Ovary (tissue), 3 donors: ENCODE results near the gene TSC2.

ENCODE experiments used
- EP300 ChIP-seq: sonication (generic); formaldehyde crosslinking; IDR thresholded peaks from one replicate; pipeline ENCODE4 v1.6.1; 2017; ENCODE audit warnings: antibody characterized with exemption
- POLR2A ChIP-seq: fragments of 450-650 bp; IDR thresholded peaks from one replicate; pipeline ENCODE4 v1.6.1; 2017; ENCODE audit warnings: antibody characterized with exemption, mild to moderate bottlenecking, moderate library complexity
- TF ChIP-seq, protein P1 (sequence below), 3 donors: fragments of 450-650 bp in 2 of 3; fragments of 200-600 bp in 1 of 3; IDR thresholded peaks; one replicate each; pipeline versions ENCODE4 v1.5.1 to v1.8.0; 2016 to 2022; ENCODE audit warnings: antibody characterized with exemption in 3 of 3, mild to moderate bottlenecking in 1 of 3
- donor health status: DM: no; HTN: no; CAD: no.

DNA sequence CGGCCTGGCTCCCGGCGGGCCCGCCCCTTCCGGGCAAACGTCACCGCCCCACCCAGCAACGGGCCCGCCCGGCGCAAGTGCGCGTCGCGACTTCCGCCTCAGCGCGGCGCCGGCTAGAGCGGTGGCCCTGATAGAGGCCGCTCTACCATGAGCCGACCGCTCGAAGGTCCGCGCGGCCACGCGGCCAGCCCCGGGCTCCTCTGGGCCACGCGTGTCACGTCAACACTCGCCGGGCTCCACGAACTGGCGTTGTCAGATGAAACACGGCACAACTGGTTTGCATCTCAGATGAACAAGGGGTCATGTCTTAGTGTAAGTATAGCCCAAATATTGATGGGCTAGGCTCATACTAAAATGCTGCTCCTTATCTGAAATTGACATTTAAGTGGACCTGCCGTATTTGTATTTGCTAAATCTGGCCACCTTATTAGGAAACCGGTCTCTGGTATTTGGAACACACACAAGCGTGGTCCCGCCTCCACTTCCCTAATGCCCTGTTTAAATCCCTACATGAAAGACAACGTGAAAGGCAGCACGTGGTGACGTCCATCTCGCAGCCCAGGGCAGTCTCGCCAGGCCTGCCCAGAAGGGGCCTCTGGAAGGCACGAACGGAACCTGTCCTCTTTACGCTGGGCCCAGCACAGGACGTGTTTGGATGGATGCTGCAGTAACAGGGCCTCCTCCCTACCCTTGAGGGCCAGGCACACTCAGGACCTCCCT lies 37.8 kb upstream of the TSC2 start, which contains the start of gene ZNF598:
- TF ChIP-seq, protein P1, sequence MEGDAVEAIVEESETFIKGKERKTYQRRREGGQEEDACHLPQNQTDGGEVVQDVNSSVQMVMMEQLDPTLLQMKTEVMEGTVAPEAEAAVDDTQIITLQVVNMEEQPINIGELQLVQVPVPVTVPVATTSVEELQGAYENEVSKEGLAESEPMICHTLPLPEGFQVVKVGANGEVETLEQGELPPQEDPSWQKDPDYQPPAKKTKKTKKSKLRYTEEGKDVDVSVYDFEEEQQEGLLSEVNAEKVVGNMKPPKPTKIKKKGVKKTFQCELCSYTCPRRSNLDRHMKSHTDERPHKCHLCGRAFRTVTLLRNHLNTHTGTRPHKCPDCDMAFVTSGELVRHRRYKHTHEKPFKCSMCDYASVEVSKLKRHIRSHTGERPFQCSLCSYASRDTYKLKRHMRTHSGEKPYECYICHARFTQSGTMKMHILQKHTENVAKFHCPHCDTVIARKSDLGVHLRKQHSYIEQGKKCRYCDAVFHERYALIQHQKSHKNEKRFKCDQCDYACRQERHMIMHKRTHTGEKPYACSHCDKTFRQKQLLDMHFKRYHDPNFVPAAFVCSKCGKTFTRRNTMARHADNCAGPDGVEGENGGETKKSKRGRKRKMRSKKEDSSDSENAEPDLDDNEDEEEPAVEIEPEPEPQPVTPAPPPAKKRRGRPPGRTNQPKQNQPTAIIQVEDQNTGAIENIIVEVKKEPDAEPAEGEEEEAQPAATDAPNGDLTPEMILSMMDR (IDR thresholded peaks at IDR 0.05) = peak in 1 of 3 donors; percentile 23
- no peak for TF ChIP-seq EP300
- TF ChIP-seq POLR2A = peak; percentile 81
